CD4-positive, alpha-beta T cell treated with Interleukin-15 for 1 hour (primary cell): ENCODE results near the gene LGALS12.

ENCODE experiments used
- DNase-seq: peaks from one replicate; pipeline ENCODE4 v3.0.0-alpha.2; 2020

LGALS12 gene

DNA sequence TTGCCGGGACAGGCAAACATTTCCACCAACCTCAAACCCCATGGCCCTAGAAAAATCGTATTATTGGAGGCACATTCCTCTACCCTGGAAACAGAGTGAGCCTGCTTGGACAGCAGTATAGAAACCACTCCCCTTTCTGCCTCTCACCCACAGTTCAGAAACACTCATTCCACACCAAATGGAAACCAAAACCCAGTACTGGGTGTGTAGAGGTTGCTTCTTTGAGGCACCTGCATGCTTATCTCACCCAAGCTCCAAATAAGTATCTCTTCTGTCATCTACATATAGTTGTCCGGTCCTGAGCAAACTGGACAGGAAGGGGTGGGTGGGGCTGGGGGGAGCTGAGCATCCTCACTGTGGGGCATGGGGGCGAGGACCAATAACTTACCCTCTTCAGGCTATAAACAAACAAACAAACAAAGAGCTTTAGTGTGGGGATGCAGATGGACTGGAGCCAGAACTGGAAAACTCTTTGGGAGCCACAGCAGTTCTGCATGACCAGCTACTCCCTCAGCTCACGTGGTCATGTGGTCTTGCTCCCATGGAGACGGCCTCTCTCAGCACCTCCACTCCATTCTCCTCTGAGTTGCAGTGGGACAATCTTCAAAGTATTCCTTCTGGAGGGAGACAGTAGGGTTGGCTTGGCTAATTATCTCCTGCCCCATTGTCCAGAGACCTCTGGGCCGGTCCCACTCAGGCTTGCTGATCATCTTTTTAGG is 58.3 kb downstream of the LGALS12 start:
- no peak for DNase-seq

- DNase-seq = no peak
Observed at GRCh38 chr11:63564784-63565350, 59.0 kb downstream of the LGALS12 start.
